BJ (cell line): ENCODE data around the gene CRPPA. TPM values are rescaled to one million over a fixed set of nuclear protein-coding genes. Genes with fewer than 3 reads are reported as not detected.

Source experiments
- CTCF ChIA-PET: fragments of 350-600 bp; formaldehyde crosslinking; extraction: SDS; loops from one replicate; lab custom pipeline; 2021; ENCODE audit warnings: antibody characterized with exemption, inconsistent platforms; lab: Yijun Ruan, JAX
- POLR2A ChIA-PET: fragments of 300-600 bp; sonication (Branson Sonifier 250); formaldehyde crosslinking; extraction: SDS; loops from one replicate; lab custom pipeline; 2021; ENCODE audit warnings: antibody characterized with exemption; lab: Charles Lee
- DNase-seq: peaks from one replicate; pipeline ENCODE4 v3.0.0-alpha.2; 2011; ENCODE audit warnings: low read depth
- H3K27me3 ChIP-seq: 2 replicates; pipeline ENCODE4 v1.6.0; 2011; ENCODE audit warnings: low read length; ENCODE audit not compliant: control insufficient read depth, insufficient read depth
- H3K36me3 ChIP-seq: 2 replicates; pipeline ENCODE4 v1.5.1; 2011; ENCODE audit warnings: low read length; ENCODE audit not compliant: control insufficient read depth, insufficient read depth
- H3K4me3 ChIP-seq: 2 replicates; pipeline ENCODE4 v1.5.1; 2011; ENCODE audit warnings: low read depth, mild to moderate bottlenecking, control low read depth, low read length
- polyA minus RNA-seq: library from RNA; depleted of rRNA, polyadenylated mRNA; stranded (reverse); fragments of >200 nt; gene quantifications from 2 replicates; pipeline ENCODE4 v1.2.3, GENCODE V29; 2011; rRNA and poly(A)+ RNA removed
- polyA plus RNA-seq: library from polyadenylated mRNA; depleted of rRNA; stranded (reverse); fragments of >200 nt; gene quantifications from 2 replicates; pipeline ENCODE4 v1.2.3, GENCODE V29; 2011; rRNA removed
- TF ChIP-seq, protein P1 (sequence below): IDR thresholded peaks from 2 replicates; pipeline ENCODE4 v1.5.1; 2011; ENCODE audit warnings: low read depth, mild to moderate bottlenecking, control low read depth, inconsistent platforms, low read length, moderate library complexity; ENCODE audit not compliant: insufficient read depth

The CRPPA gene
- polyA plus RNA-seq (0.39 and 0.78 TPM in 2 replicates), polyA minus RNA-seq (0.62 and 0.90 TPM in 2 replicates)

GRCh38 chr7:16421333-16422102, at the start of gene CRPPA:
Gene CRPPA, minus strand, starts transcription at chr7:16421538. Its CDS starts 216 bp downstream, at chr7:16421322.
- DNase-seq: no peak
- CTCF ChIA-PET: no interaction called here
- TF ChIP-seq, protein P1, sequence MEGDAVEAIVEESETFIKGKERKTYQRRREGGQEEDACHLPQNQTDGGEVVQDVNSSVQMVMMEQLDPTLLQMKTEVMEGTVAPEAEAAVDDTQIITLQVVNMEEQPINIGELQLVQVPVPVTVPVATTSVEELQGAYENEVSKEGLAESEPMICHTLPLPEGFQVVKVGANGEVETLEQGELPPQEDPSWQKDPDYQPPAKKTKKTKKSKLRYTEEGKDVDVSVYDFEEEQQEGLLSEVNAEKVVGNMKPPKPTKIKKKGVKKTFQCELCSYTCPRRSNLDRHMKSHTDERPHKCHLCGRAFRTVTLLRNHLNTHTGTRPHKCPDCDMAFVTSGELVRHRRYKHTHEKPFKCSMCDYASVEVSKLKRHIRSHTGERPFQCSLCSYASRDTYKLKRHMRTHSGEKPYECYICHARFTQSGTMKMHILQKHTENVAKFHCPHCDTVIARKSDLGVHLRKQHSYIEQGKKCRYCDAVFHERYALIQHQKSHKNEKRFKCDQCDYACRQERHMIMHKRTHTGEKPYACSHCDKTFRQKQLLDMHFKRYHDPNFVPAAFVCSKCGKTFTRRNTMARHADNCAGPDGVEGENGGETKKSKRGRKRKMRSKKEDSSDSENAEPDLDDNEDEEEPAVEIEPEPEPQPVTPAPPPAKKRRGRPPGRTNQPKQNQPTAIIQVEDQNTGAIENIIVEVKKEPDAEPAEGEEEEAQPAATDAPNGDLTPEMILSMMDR: no peak
- POLR2A ChIA-PET: no interaction called here
- Histone ChIP-seq H3K4me3 (peak within 1 kb of the TSS; percentile 54), H3K27me3 (no peaks in the 10 kb centered on the region), H3K36me3 (no peaks in the 10 kb centered on the region)

- no peak for DNase-seq
- POLR2A ChIA-PET: interaction anchor here (0.6 kb wide), 1 partner anchor 60 kb away, joined by 4 read pairs; no protein-coding TSS in a partner anchor
- Histone ChIP-seq H3K36me3 (no peaks in the 10 kb centered on the region), H3K27me3 (peaks cover 2% of the 10 kb centered on the region; the same call in 1 of the 2 replicates), H3K4me3 (no peak within 1 kb of the TSS)
- TF ChIP-seq, protein P1: no peak
- CTCF ChIA-PET: interaction anchor here (1.9 kb wide), 1 partner anchor 99 kb away, joined by 6 read pairs; no protein-coding TSS in a partner anchor
Measured at GRCh38 chr7:16465469-16466361, 44.4 kb upstream of the CRPPA start, which contains the start of gene SOSTDC1. Gene SOSTDC1, minus strand, starts transcription at chr7:16465738. Its CDS starts 70 bp downstream, at chr7:16465668.

DNA sequence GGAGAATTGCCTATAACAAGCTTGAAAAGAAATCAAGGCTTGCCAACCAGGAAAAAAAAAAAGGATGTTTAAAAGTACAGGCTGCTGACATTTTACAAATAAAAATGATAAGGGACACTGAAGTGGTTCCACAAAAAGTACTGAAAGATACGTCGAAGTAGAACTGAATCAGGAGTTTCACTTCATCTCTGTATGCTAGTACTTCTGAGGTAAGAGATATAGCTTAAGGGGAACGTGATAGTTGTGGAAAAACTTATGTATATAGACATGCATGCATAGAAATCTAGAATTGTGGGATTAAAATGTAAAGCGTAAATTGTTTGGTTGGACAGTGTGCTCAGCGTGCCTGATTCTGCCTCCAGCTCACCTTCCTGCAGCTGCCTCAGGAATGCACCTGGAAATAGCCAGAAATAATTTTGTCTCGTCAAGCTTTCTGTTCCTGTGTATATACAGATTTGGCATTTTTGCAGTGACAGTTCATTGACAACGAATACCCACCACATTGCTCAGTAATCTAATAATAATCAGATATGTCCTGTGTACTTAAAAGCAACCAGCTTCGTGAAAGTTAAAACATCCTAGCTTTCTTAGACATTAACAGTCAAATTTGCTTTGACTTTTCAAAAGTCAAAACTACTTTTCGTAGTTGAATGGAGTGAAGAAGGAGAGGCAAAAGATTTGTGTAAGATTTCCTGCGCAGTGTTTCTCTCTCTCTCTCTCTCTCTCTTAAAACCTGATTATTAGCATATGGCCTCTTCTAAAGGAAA, 42.8 kb upstream of the CRPPA start:
- no peak overlapping the region for H3K4me3 ChIP-seq
- H3K36me3 ChIP-seq: no peaks in the 10 kb centered on the region
- POLR2A ChIA-PET: no interaction called here
- DNase-seq: no peak
- TF ChIP-seq, protein P1: no peak
- peaks cover 2% of the 10 kb centered on the region; the same call in 1 of the 2 replicates for H3K27me3 ChIP-seq
- CTCF ChIA-PET: interaction anchor here (1.9 kb wide), 1 partner anchor 101 kb away, joined by 6 read pairs; no protein-coding TSS in a partner anchor

DNA sequence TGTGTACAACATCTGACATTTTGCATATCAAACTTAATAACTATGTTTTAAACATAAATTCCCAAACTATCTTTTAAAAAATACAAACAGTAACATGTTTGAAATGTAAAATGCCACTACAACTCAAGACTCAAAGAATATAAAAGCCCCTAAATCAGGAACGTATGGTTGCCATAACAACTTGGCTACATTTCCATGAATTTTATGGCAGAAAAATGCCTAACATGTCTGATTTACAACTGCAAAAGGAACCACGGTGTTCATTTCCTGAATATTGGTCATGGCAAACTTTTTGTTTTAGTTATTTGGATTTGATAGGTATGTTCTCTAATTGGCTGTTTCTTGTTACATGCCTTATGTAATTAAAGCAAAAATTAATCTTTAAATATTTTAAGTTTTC, 42.2 kb upstream of the CRPPA start:
- ChIA-PET POLR2A (no interaction called here), CTCF (interaction anchor here (1.9 kb wide), 1 partner anchor 101 kb away, joined by 6 read pairs; no protein-coding TSS in a partner anchor)
- no peak overlapping the region for H3K4me3 ChIP-seq
- no peak for DNase-seq
- H3K27me3 ChIP-seq: peaks cover 2% of the 10 kb centered on the region; the same call in 1 of the 2 replicates
- no peaks in the 10 kb centered on the region for H3K36me3 ChIP-seq
- TF ChIP-seq, protein P1: no peak
